Ovary (tissue), 9 donors: ENCODE data around the gene COL6A1. TPM values are rescaled to one million over a fixed set of nuclear protein-coding genes. Genes with fewer than 3 reads are reported as not detected.

ENCODE experiments used
- DNase-seq, 5 donors: peaks; one replicate each; pipeline ENCODE4 v3.0.0-alpha.2; 2019 to 2020
- H3K27ac ChIP-seq, 2 donors: fragments of 200-600 bp; one replicate each; pipeline versions ENCODE4 v1.5.1 to v1.8.0; 2019 to 2022
- H3K27me3 ChIP-seq: fragments of 200-600 bp; one replicate; pipeline ENCODE4 v1.8.0; 2022
- H3K36me3 ChIP-seq: fragments of 200-600 bp; sonication (generic); one replicate; pipeline ENCODE4 v1.5.1; 2019
- H3K4me1 ChIP-seq: one replicate; pipeline ENCODE4 v1.8.1; 2013; ENCODE audit warnings: mild to moderate bottlenecking, moderate library complexity; ENCODE audit not compliant: insufficient read depth
- H3K4me3 ChIP-seq: fragments of 200-600 bp; sonication (generic); one replicate; pipeline ENCODE4 v1.5.1; 2017
- H3K9me3 ChIP-seq, 2 donors: fragments of 200-600 bp in 1 of 2; sonication (generic) in 1 of 2; one replicate each; pipeline versions ENCODE4 v1.5.1 to v1.8.1; 2013 to 2019; ENCODE audit warnings: mild to moderate bottlenecking in 1 of 2, moderate library complexity in 1 of 2
- EP300 ChIP-seq: sonication (generic); formaldehyde crosslinking; IDR thresholded peaks from one replicate; pipeline ENCODE4 v1.6.1; 2017; ENCODE audit warnings: antibody characterized with exemption
- POLR2A ChIP-seq: fragments of 450-650 bp; IDR thresholded peaks from one replicate; pipeline ENCODE4 v1.6.1; 2017; ENCODE audit warnings: antibody characterized with exemption, mild to moderate bottlenecking, moderate library complexity
- WGBS, 3 donors: extraction: QIAGEN DNeasy Blood & Tissue Kit in 1 of 3; methylation state at CpG; one replicate each; pipeline versions ENCODE4 v1.1.5 to v1.1.7; 2013 to 2017; 5-methylcytosine and 5-hydroxymethylcytosine counted together
- intact Hi-C, 4 donors: fragments of 100-400 bp; cut with DNase I; formaldehyde crosslinking; loops; one replicate each; pipeline versions ENCODE4 v1.11.0 to v1.15.1; 2022 to 2023
- polyA plus RNA-seq, 2 donors: library from polyadenylated mRNA; stranded (reverse); fragments of 200-250 nt in 1 of 2; fragments of 350-450 nt in 1 of 2; fragmentation: Illumina TruSeq in 1 of 2; extraction: RNeasy Lipid Tissue Mini Kit (QIAGEN cat#74804) in 1 of 2; gene quantifications; one replicate each; pipeline ENCODE4 v1.2.3, GENCODE V29; 2013 to 2014
- total RNA-seq, 7 donors: library from RNA; depleted of rRNA in 2 of 7; stranded (reverse); fragments of >200 nt in 2 of 7; fragmentation: NEBNext Ultra II Directional in 3 of 7; extraction: Animal tissue kit (Norgen Biotek cat#: 25700) in 3 of 7; gene quantifications; one replicate each; pipeline versions ENCODE4 v1.1.0 to v1.2.4, GENCODE V29; 2016 to 2023
- TF ChIP-seq, protein P1 (sequence below), 3 donors: fragments of 450-650 bp in 2 of 3; fragments of 200-600 bp in 1 of 3; IDR thresholded peaks; one replicate each; pipeline versions ENCODE4 v1.5.1 to v1.8.0; 2016 to 2022; ENCODE audit warnings: antibody characterized with exemption in 3 of 3, mild to moderate bottlenecking in 1 of 3
- donor health status: DM: no; HTN: no; CAD: no; lungs with moderate emphysema.
- donor health status: DM: no; HTN: no; CAD: no.
- donor health status: Bipolar disorder and iron deficiency.
- donor health status: DM: yes; HTN: yes; CAD: no.
- donor health status: DM: no; HTN: no; CAD: no.
- donor health status: DM: yes; HTN: yes; CAD: no.

The COL6A1 gene
- total and polyA plus RNA-seq, 9 donors: 112 to 905 (median 731) TPM

DNA sequence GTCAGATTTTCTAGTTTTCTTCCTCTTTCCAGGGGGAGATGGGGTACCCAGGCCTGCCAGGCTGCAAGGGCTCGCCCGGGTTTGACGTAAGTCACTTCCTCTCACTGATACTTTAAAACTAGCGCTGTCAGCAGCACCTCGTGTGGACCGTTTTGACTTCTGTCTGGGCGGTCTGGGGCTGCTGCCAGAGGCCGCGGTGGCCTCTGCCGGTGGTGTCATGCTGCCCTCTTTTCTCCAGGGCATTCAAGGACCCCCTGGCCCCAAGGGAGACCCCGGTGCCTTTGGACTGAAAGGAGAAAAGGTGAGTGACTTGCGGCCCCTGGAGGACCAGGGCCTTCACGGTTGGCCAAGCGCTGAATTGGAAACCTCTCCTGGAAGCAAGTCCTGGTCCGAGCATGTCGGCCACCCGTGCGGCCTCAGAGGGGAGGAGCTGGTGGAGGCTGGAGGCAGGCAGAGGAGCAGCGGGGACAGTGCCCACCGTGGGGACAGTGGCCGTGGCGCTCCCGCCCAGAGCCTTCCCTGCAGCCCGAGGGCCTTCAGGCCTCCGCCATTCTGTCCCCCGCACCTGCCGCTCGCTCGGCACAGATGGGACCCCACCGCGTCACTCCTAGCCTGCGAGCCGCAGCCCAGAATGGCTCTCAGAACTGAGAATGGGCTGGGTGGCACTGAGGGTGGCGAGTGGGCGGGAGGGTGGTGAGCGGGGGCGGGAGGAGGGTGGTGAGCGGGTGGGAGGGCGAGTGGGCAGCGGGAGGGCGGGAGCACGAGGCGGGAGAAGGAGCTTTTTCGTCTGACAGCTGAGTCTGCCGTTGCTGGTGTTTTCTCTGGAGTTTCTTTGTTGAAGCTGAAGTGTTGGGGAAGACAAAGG, 9.4 kb downstream of the COL6A1 start:
- Histone ChIP-seq H3K36me3 (no peaks in the 10 kb centered on the region), H3K27me3 (no peaks in the 10 kb centered on the region), H3K4me3 (no peak overlapping the region), H3K4me1 (peaks cover 9% of the 10 kb centered on the region), H3K9me3 (no peaks in the 10 kb centered on the region), H3K27ac (no peak overlapping the region)
- WGBS, 3 donors: 71 to 80% (median 80%) methylated on average over 41 to 45 of the region's 45 CpGs
- intact Hi-C loops: no loop called here
- TF ChIP-seq, protein P1, sequence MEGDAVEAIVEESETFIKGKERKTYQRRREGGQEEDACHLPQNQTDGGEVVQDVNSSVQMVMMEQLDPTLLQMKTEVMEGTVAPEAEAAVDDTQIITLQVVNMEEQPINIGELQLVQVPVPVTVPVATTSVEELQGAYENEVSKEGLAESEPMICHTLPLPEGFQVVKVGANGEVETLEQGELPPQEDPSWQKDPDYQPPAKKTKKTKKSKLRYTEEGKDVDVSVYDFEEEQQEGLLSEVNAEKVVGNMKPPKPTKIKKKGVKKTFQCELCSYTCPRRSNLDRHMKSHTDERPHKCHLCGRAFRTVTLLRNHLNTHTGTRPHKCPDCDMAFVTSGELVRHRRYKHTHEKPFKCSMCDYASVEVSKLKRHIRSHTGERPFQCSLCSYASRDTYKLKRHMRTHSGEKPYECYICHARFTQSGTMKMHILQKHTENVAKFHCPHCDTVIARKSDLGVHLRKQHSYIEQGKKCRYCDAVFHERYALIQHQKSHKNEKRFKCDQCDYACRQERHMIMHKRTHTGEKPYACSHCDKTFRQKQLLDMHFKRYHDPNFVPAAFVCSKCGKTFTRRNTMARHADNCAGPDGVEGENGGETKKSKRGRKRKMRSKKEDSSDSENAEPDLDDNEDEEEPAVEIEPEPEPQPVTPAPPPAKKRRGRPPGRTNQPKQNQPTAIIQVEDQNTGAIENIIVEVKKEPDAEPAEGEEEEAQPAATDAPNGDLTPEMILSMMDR (IDR thresholded peaks at IDR 0.05): no peak
- TF ChIP-seq EP300: no peak
- TF ChIP-seq POLR2A: no peak
- DNase-seq: peak in 4 of 5 donors; percentile 26 to 44 (median 35)

GRCh38 chr21:45991606-45992300, 10.2 kb downstream of the COL6A1 start:
- Histone ChIP-seq H3K27me3 (no peaks in the 10 kb centered on the region), H3K4me1 (peaks cover 9% of the 10 kb centered on the region), H3K9me3 (no peaks in the 10 kb centered on the region), H3K27ac (no peak overlapping the region), H3K36me3 (no peaks in the 10 kb centered on the region), H3K4me3 (no peak overlapping the region)
- intact Hi-C loops: no loop called here
- WGBS, 3 donors: 66 to 77% (median 68%) methylated on average over 18 of the region's 18 CpGs
- TF ChIP-seq, protein P1 (IDR thresholded peaks at IDR 0.05): no peak
- no peak for TF ChIP-seq POLR2A
- TF ChIP-seq EP300: no peak
- peak in 4 of 5 donors; percentile 6 to 42 (median 23) for DNase-seq

DNA sequence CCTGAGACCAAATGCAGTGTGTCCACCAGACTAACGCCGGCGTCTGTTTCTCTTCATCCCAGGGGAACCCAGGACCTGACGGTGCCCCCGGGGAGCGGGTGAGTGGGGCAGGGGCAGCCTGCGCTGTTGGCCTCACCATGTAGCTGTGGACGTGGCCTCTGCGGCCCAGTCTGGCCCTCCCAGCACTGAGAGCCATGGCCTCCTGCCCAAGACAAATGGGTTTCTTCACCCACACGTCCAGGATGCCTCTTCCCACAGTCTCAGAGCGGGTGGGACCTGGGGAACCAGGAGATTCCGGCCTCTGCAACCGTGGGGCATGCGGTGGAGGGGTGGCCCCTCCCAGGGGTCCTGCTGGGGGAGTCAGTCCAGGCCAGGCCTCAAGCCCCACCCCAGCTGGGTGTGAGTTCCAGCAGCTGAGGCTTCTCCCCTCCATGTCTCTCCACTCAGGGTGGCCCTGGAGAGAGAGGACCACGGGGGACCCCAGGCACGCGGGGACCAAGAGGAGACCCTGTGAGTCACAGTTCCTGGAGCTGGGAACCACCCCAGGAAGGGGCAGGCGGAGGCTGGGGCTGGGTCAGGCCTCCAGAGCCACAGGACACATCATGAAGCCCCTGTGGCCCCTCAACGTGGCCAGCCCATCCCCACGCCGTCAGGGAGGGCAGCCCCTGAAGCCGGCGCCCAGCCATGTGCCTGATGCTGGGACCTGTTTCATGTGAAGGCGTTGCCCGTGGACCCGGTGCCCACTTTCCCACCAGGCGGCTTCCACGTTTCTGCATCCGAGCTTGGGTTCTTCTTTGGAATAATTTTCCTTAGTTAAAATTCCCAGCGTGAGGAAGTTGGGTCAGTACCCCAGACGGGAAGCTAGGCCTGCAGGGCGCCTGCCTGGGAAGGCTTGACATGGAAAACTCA, 11.0 kb downstream of the COL6A1 start:
- no peaks in the 10 kb centered on the region for H3K27me3 ChIP-seq
- H3K36me3 ChIP-seq: no peaks in the 10 kb centered on the region
- H3K9me3 ChIP-seq: no peaks in the 10 kb centered on the region
- WGBS, 3 donors: 68 to 74% (median 69%) methylated on average over 30 to 32 of the region's 32 CpGs
- DNase-seq: peak; percentile 21 to 44 (median 29)
- intact Hi-C loops: no loop called here
- no peak overlapping the region for H3K4me3 ChIP-seq
- TF ChIP-seq, protein P1 (IDR thresholded peaks at IDR 0.05): no peak
- TF ChIP-seq EP300 (no peak), POLR2A (no peak)
- H3K27ac ChIP-seq: peak overlapping the region in 1 of 2 donors; percentile 42
- peaks cover 6% of the 10 kb centered on the region for H3K4me1 ChIP-seq
